ENCODE results near the gene NCLN.
"Not testable (repeated sequence)": the region's sequence is repeated elsewhere in the genome, so short reads cannot be mapped to it uniquely, and the experiment has no call there.

DNA sequence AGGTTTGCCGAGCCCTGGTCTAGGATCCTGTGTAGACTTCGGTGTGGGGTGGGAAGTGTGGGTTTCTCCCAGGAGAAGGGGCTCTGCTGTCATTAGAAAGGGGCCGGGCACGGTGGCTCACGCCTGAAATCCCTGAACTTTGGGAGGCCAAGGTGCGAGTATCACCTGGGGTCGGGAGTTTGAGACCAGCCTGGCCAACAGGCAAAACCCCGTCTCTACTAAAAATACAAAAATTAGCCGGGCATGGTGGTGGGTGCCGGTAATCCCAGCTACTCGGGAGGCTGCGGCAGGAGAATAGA is 6.0 kb downstream of the NCLN start:
- TF ChIP-seq EZH2 (IDR thresholded peaks at IDR 0.05; ENCODE audit: borderline replicate concordance, low read length), result not testable (repeated sequence)
- TF ChIP-seq, protein P1, sequence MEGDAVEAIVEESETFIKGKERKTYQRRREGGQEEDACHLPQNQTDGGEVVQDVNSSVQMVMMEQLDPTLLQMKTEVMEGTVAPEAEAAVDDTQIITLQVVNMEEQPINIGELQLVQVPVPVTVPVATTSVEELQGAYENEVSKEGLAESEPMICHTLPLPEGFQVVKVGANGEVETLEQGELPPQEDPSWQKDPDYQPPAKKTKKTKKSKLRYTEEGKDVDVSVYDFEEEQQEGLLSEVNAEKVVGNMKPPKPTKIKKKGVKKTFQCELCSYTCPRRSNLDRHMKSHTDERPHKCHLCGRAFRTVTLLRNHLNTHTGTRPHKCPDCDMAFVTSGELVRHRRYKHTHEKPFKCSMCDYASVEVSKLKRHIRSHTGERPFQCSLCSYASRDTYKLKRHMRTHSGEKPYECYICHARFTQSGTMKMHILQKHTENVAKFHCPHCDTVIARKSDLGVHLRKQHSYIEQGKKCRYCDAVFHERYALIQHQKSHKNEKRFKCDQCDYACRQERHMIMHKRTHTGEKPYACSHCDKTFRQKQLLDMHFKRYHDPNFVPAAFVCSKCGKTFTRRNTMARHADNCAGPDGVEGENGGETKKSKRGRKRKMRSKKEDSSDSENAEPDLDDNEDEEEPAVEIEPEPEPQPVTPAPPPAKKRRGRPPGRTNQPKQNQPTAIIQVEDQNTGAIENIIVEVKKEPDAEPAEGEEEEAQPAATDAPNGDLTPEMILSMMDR (IDR thresholded peaks at IDR 0.05; ENCODE audit: low read length), result not testable (repeated sequence)
